WTC11 (cell line): ENCODE data around the gene CTIF. TPM values are rescaled to one million over a fixed set of nuclear protein-coding genes. Genes with fewer than 3 reads are reported as not detected.

Source experiments
- ATAC-seq: fragments of 200-7000 bp; cut with Tn5 transposase; 2 replicates; pipeline ENCODE4 v1.10.0; 2021; ENCODE audit warnings: mild to moderate bottlenecking, moderate library complexity
- CTCF ChIA-PET: fragments of 300-600 bp; sonication (Branson Sonifier 250); formaldehyde crosslinking; loops from one replicate; lab custom pipeline; 2021; ENCODE audit warnings: antibody characterized with exemption; lab: Charles Lee
- POLR2A ChIA-PET: fragments of 350-600 bp; sonication (Branson Sonifier 250); formaldehyde crosslinking; loops from one replicate; lab custom pipeline; 2021; ENCODE audit warnings: antibody characterized with exemption; lab: Charles Lee
- DNase-seq: peaks from one replicate; pipeline ENCODE4 v3.0.0; 2021; ENCODE audit warnings: low spot score
- H3K27ac Mint-ChIP-seq: 2 replicates; pipeline ENCODE4 v1.8.0; 2021; ENCODE audit warnings: mixed read lengths
- H3K27me3 Mint-ChIP-seq: 2 replicates; pipeline ENCODE4 v1.8.0; 2021; ENCODE audit warnings: low read depth, mild to moderate bottlenecking, moderate library complexity, mixed read lengths
- H3K36me3 Mint-ChIP-seq: 2 replicates; pipeline ENCODE4 v1.8.0; 2021; ENCODE audit warnings: mixed read lengths
- H3K4me1 Mint-ChIP-seq: 2 replicates; pipeline ENCODE4 v1.8.0; 2022; ENCODE audit warnings: mixed read lengths
- H3K4me3 Mint-ChIP-seq: 2 replicates; pipeline ENCODE4 v1.8.0; 2021; ENCODE audit warnings: mild to moderate bottlenecking, moderate library complexity, mixed read lengths
- H3K9me3 Mint-ChIP-seq: 2 replicates; pipeline ENCODE4 v1.8.0; 2021; ENCODE audit warnings: mixed read lengths
- ARID4B ChIP-seq: sonication (generic); formaldehyde crosslinking; IDR thresholded peaks from 2 replicates; pipeline ENCODE4 v1.8.0; 2023; ENCODE audit warnings: missing genetic modification reagents, mild to moderate bottlenecking, borderline replicate concordance
- ATF1 ChIP-seq: sonication (generic); formaldehyde crosslinking; IDR thresholded peaks from 2 replicates; pipeline ENCODE4 v1.8.1; 2023; ENCODE audit warnings: mild to moderate bottlenecking, moderate library complexity, missing genetic modification reagents
- CDX4 ChIP-seq: fragments of 250-450 bp; sonication (Bioruptor Pico); IDR thresholded peaks from 2 replicates; pipeline ENCODE4 v1.9.0; 2021; ENCODE audit warnings: moderate library complexity, mild to moderate bottlenecking, inconsistent platforms, borderline replicate concordance
- ELF4 ChIP-seq: sonication (generic); formaldehyde crosslinking; IDR thresholded peaks from 2 replicates; pipeline ENCODE4 v1.8.1; 2022; ENCODE audit warnings: low read depth, mild to moderate bottlenecking, moderate library complexity, missing genetic modification reagents
- ESRRA ChIP-seq: sonication (generic); formaldehyde crosslinking; IDR thresholded peaks from 2 replicates; pipeline ENCODE4 v1.8.1; 2022; ENCODE audit warnings: mild to moderate bottlenecking, missing genetic modification reagents, borderline replicate concordance
- FOXJ3 ChIP-seq: sonication (generic); formaldehyde crosslinking; IDR thresholded peaks from 2 replicates; pipeline ENCODE4 v1.9.0; 2021; ENCODE audit warnings: missing genetic modification reagents, mild to moderate bottlenecking, borderline replicate concordance
- GABPB1 ChIP-seq: sonication (generic); formaldehyde crosslinking; IDR thresholded peaks from 2 replicates; pipeline ENCODE4 v1.8.1; 2023; ENCODE audit warnings: mild to moderate bottlenecking, missing genetic modification reagents
- GRHL2 ChIP-seq: fragments of 250-450 bp; sonication (Bioruptor Pico); IDR thresholded peaks from 2 replicates; pipeline ENCODE4 v1.8.0; 2022; ENCODE audit warnings: mild to moderate bottlenecking, moderate library complexity; ENCODE audit not compliant: insufficient replicate concordance, severe bottlenecking
- GTF2I ChIP-seq: fragments of 250-450 bp; sonication (Bioruptor Pico); conservative IDR thresholded peaks from 2 replicates; pipeline ENCODE4 v1.4.0; 2021; ENCODE audit warnings: mild to moderate bottlenecking
- HMGA2 ChIP-seq: fragments of 250-450 bp; sonication (Bioruptor Pico); IDR thresholded peaks from 2 replicates; pipeline ENCODE4 v1.4.0; 2021; ENCODE audit warnings: mild to moderate bottlenecking, moderate library complexity
- IRF2 ChIP-seq: sonication (generic); formaldehyde crosslinking; IDR thresholded peaks from 2 replicates; pipeline ENCODE4 v1.8.0; 2022; ENCODE audit warnings: low read depth, missing genetic modification reagents, borderline replicate concordance
- JAZF1 ChIP-seq: fragments of 250-450 bp; sonication (Bioruptor Pico); IDR thresholded peaks from 2 replicates; pipeline ENCODE4 v1.9.0; 2021; ENCODE audit warnings: moderate library complexity, mild to moderate bottlenecking, inconsistent platforms
- MAX ChIP-seq: sonication (generic); formaldehyde crosslinking; IDR thresholded peaks from 2 replicates; pipeline ENCODE4 v1.8.0; 2022; ENCODE audit warnings: mild to moderate bottlenecking, missing genetic modification reagents
- MLX ChIP-seq: sonication (generic); formaldehyde crosslinking; IDR thresholded peaks from 2 replicates; pipeline ENCODE4 v1.8.1; 2023; ENCODE audit warnings: mild to moderate bottlenecking, missing genetic modification reagents, moderate library complexity
- PRRX2 ChIP-seq: fragments of 250-450 bp; sonication (Bioruptor Pico); IDR thresholded peaks from 2 replicates; pipeline ENCODE4 v1.8.0; 2021; ENCODE audit warnings: mild to moderate bottlenecking
- SMAD3 ChIP-seq: sonication (generic); formaldehyde crosslinking; IDR thresholded peaks from 2 replicates; pipeline ENCODE4 v1.8.0; 2022; ENCODE audit warnings: missing genetic modification reagents, mild to moderate bottlenecking, borderline replicate concordance
- SOX15 ChIP-seq: fragments of 250-450 bp; sonication (Bioruptor Pico); IDR thresholded peaks from 2 replicates; pipeline ENCODE4 v1.9.0; 2021; ENCODE audit warnings: mild to moderate bottlenecking
- TEAD1 ChIP-seq: sonication (generic); formaldehyde crosslinking; IDR thresholded peaks from 2 replicates; pipeline ENCODE4 v1.8.0; 2022; ENCODE audit warnings: mild to moderate bottlenecking, missing genetic modification reagents
- TP53 ChIP-seq: sonication (generic); formaldehyde crosslinking; IDR thresholded peaks from 2 replicates; pipeline ENCODE4 v1.8.1; 2023; ENCODE audit warnings: mild to moderate bottlenecking, missing genetic modification reagents
- USF1 ChIP-seq: sonication (generic); formaldehyde crosslinking; IDR thresholded peaks from 2 replicates; pipeline ENCODE4 v1.8.0; 2022; ENCODE audit warnings: mild to moderate bottlenecking, missing genetic modification reagents
- ZMAT4 ChIP-seq: fragments of 250-450 bp; sonication (Bioruptor Pico); IDR thresholded peaks from 2 replicates; pipeline ENCODE4 v1.9.0; 2021; ENCODE audit warnings: mild to moderate bottlenecking
- ZNF317 ChIP-seq: sonication (generic); formaldehyde crosslinking; IDR thresholded peaks from 2 replicates; pipeline ENCODE4 v1.8.1; 2023; ENCODE audit warnings: low read depth, mild to moderate bottlenecking, moderate library complexity, missing genetic modification reagents, borderline replicate concordance
- ZNF425 ChIP-seq: fragments of 250-450 bp; sonication (Bioruptor Pico); conservative IDR thresholded peaks from 2 replicates; pipeline ENCODE4 v1.9.0; 2021; ENCODE audit warnings: mild to moderate bottlenecking
- ZNF671 ChIP-seq: fragments of 250-450 bp; sonication (Bioruptor Pico); IDR thresholded peaks from 2 replicates; pipeline ENCODE4 v1.8.0; 2021; ENCODE audit warnings: mild to moderate bottlenecking
- ZSCAN18 ChIP-seq: fragments of 250-450 bp; sonication (Bioruptor Pico); IDR thresholded peaks from 2 replicates; pipeline ENCODE4 v2.1.2; 2022; ENCODE audit warnings: mild to moderate bottlenecking, moderate library complexity
- total RNA-seq: library from RNA; stranded (reverse); gene quantifications from 3 replicates; pipeline ENCODE4 v1.2.3, GENCODE V29; 2021

The CTIF gene
- total RNA-seq, 1 experiment from 2014 or later, result 28.5 TPM

- Mint-ChIP-seq H3K27ac (no peak overlapping the region), H3K27me3 (no peaks in the 10 kb centered on the region), H3K36me3 (no peaks in the 10 kb centered on the region), H3K4me1 (peaks cover 4% of the 10 kb centered on the region), H3K9me3 (peaks cover 8% of the 10 kb centered on the region), H3K4me3 (no peak overlapping the region)
- ATAC-seq (no peak), DNase-seq (no peak)
- no peak for TF ChIP-seq ZNF671 (CRISPR knock-in tag)
- TF ChIP-seq ARID4B (CRISPR knock-in tag), result no peak
- TF ChIP-seq TEAD1, result no peak
- TF ChIP-seq SMAD3 (CRISPR knock-in tag), result no peak
- no peak for TF ChIP-seq GTF2I (CRISPR knock-in tag)
- no peak for TF ChIP-seq JAZF1 (CRISPR knock-in tag)
- no peak for TF ChIP-seq PRRX2 (CRISPR knock-in tag)
- TF ChIP-seq GRHL2 (CRISPR knock-in tag), result no peak
- TF ChIP-seq GABPB1 (CRISPR knock-in tag), result no peak
- no peak for TF ChIP-seq HMGA2 (CRISPR knock-in tag)
- no peak for TF ChIP-seq ZMAT4 (CRISPR knock-in tag)
- TF ChIP-seq MLX, result no peak
- no peak for TF ChIP-seq CDX4 (CRISPR knock-in tag)
- TF ChIP-seq FOXJ3 (CRISPR knock-in tag), result no peak
- TF ChIP-seq SOX15, result no peak
- TF ChIP-seq ATF1 (CRISPR knock-in tag), result no peak
- no peak for TF ChIP-seq IRF2 (CRISPR knock-in tag)
- TF ChIP-seq ZNF425 (CRISPR knock-in tag), result no peak
- TF ChIP-seq ESRRA (CRISPR knock-in tag), result no peak
- ChIA-PET CTCF (interaction anchor here (0.6 to 1.8 kb wide), 15 partner anchors 14 to 187 kb away, joined by 3 to 8 read pairs (median 4); no protein-coding TSS in a partner anchor), POLR2A (no interaction called here)
Measured at GRCh38 chr18:48897531-48897930, 358.7 kb downstream of the CTIF start.

GRCh38 chr18:48898521-48898920 lies 359.7 kb downstream of the CTIF start:
- POLR2A ChIA-PET, result no interaction called here
- no peak for ATAC-seq
- no peak for TF ChIP-seq USF1 (CRISPR knock-in tag)
- no peak for TF ChIP-seq SOX15
- TF ChIP-seq MAX (CRISPR knock-in tag), result no peak
- TF ChIP-seq ZSCAN18, result no peak
- no peak for TF ChIP-seq ELF4
- no peak for TF ChIP-seq TP53 (CRISPR knock-in tag)
- TF ChIP-seq ZNF317 (CRISPR knock-in tag), result no peak
- Mint-ChIP-seq H3K9me3 (peaks cover 8% of the 10 kb centered on the region), H3K4me3 (no peak overlapping the region), H3K27ac (no peak overlapping the region), H3K4me1 (peaks cover 4% of the 10 kb centered on the region), H3K27me3 (no peaks in the 10 kb centered on the region), H3K36me3 (no peaks in the 10 kb centered on the region)
- no peak for DNase-seq
- CTCF ChIA-PET, result interaction anchor here (1.7 to 1.8 kb wide), 3 partner anchors 37 to 121 kb away, joined by 3 to 5 read pairs (median 4); no protein-coding TSS in a partner anchor
